ENCODE data around the gene TFB1M. TPM values are rescaled to one million over a fixed set of nuclear protein-coding genes. Genes with fewer than 3 reads are reported as not detected.

TFB1M gene
- total RNA-seq, 4 donors from 2014 or later, result 3.2 to 43.4 (median 16.5) TPM

DNA sequence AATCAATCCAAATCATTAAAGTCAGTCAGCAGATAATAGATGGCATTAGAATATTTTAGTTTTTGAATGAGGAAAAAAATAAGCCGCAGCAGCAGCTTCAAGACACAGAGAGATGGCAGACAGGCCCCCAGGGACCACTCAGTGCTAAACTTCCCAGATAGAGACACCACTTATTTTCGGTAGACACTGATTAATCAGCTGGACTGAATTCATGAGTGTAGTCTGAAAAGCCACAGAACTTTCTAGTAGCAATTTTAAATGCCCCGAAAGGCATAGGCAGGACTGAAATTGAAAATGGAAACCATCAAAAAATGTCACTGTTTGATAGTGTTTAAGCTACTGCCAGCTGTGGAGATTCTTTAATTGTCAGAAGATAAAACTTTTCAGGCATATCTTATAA, 53.6 kb downstream of the TFB1M start:
- peaks cover 0 to 14% (median 3%) of the 10 kb centered on the region in 4 donors for H3K36me3 ChIP-seq
- intact Hi-C loops (cut with DNase I; ENCODE audit: low total_unique reads), result no loop called here
- no peaks in the 10 kb centered on the region for H3K9me3 ChIP-seq
- peaks cover 0 to 3% (median 0%) of the 10 kb centered on the region in 4 donors for H3K4me1 ChIP-seq
- H3K27me3 ChIP-seq, result no peaks in the 10 kb centered on the region
- WGBS, 2 donors (ENCODE audit: low coverage in 1 of 2), result 48 to 82% methylated on average over 2 to 3 of the region's 3 CpGs
- TF ChIP-seq POLR2A (IDR thresholded peaks at IDR 0.05) (no peak), EP300 (IDR thresholded peaks at IDR 0.05; ENCODE audit: low read depth) (no peak), POLR2AphosphoS5 (IDR thresholded peaks at IDR 0.05) (no peak)
- no peak overlapping the region for H3K4me3 ChIP-seq
- H3K27ac ChIP-seq, result no peak overlapping the region
- DNase-seq, result no peak
- in situ Hi-C loops (cut with MboI; ENCODE audit: low pct_ligation_motif_present in 1 of 4, low pct_unique_long_range_greater_than_20kb in 1 of 4, low sequenced_read_pairs in 3 of 4), result loop anchor here in 1 of 4 donors (25.0 kb wide), 1 partner anchor 323 kb away; no protein-coding TSS in a partner anchor

DNA sequence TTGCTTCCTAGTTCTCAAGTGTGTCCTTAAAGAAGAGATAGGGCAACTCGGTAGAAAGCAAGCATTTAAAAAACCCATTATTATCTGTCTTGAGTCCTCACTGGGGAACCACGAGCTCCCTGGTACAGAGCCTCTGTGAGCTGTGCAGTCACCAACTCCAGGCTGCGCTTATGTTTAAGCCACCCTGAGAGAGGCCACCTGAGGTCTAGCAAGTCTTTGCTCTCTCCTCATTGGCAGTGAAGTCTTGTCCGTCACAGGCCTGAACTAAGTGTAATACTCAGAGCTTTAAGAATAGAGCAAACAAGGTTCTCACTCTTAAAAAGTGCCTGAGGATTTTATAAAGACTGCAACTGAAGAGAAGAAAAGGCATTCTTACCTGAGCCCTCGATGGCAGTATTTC, 54.4 kb downstream of the TFB1M start:
- no peak for DNase-seq
- WGBS, 2 donors (ENCODE audit: low coverage in 1 of 2), result 94% methylated on average over 5 of the region's 5 CpGs; no CpG with 5 or more reads in 1 of the 2 donors
- no peaks in the 10 kb centered on the region for H3K9me3 ChIP-seq
- peaks cover 0 to 3% (median 0%) of the 10 kb centered on the region in 4 donors for H3K4me1 ChIP-seq
- in situ Hi-C loops (cut with MboI; ENCODE audit: low pct_ligation_motif_present in 1 of 4, low pct_unique_long_range_greater_than_20kb in 1 of 4, low sequenced_read_pairs in 3 of 4) (loop anchor here in 1 of 4 donors (25.0 kb wide), 1 partner anchor 323 kb away; no protein-coding TSS in a partner anchor), intact Hi-C loops (cut with DNase I; ENCODE audit: low total_unique reads) (no loop called here)
- H3K27ac ChIP-seq, result no peak overlapping the region
- H3K27me3 ChIP-seq, result no peaks in the 10 kb centered on the region
- H3K4me3 ChIP-seq, result no peak overlapping the region
- peaks cover 0 to 20% (median 3%) of the 10 kb centered on the region in 4 donors for H3K36me3 ChIP-seq
- TF ChIP-seq EP300 (IDR thresholded peaks at IDR 0.05; ENCODE audit: low read depth) (no peak), POLR2AphosphoS5 (IDR thresholded peaks at IDR 0.05) (no peak), POLR2A (IDR thresholded peaks at IDR 0.05) (no peak)
- TF ChIP-seq, protein P1, sequence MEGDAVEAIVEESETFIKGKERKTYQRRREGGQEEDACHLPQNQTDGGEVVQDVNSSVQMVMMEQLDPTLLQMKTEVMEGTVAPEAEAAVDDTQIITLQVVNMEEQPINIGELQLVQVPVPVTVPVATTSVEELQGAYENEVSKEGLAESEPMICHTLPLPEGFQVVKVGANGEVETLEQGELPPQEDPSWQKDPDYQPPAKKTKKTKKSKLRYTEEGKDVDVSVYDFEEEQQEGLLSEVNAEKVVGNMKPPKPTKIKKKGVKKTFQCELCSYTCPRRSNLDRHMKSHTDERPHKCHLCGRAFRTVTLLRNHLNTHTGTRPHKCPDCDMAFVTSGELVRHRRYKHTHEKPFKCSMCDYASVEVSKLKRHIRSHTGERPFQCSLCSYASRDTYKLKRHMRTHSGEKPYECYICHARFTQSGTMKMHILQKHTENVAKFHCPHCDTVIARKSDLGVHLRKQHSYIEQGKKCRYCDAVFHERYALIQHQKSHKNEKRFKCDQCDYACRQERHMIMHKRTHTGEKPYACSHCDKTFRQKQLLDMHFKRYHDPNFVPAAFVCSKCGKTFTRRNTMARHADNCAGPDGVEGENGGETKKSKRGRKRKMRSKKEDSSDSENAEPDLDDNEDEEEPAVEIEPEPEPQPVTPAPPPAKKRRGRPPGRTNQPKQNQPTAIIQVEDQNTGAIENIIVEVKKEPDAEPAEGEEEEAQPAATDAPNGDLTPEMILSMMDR (IDR thresholded peaks at IDR 0.05), result no peak

DNA sequence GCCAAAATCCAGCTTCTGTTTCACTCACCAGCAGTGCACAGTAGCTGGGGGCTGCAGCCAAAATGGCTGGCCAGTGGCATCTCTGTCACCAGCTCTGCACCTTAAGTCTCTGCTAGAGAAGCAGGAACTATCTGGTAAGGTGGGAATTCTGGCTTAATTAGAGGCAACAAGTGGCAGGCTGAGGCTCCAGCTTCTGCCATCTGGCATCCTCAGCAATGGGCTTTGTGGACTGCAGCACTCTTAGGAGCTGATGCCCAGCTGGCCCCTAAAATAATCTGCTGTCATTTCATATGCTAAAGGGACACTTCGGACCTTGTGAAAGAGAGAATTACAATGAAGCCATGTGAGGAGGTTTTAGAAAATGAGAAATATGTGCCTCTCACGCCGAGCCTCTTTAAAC, 55.1 kb downstream of the TFB1M start:
- no peaks in the 10 kb centered on the region for H3K27me3 ChIP-seq
- H3K36me3 ChIP-seq, result peaks cover 0 to 23% (median 3%) of the 10 kb centered on the region in 4 donors
- in situ Hi-C loops (cut with MboI; ENCODE audit: low pct_ligation_motif_present in 1 of 4, low pct_unique_long_range_greater_than_20kb in 1 of 4, low sequenced_read_pairs in 3 of 4), result loop anchor here in 1 of 4 donors (25.0 kb wide), 1 partner anchor 322 kb away; no protein-coding TSS in a partner anchor
- H3K27ac ChIP-seq, result no peak overlapping the region
- TF ChIP-seq POLR2A (IDR thresholded peaks at IDR 0.05) (no peak), EP300 (IDR thresholded peaks at IDR 0.05; ENCODE audit: low read depth) (no peak), POLR2AphosphoS5 (IDR thresholded peaks at IDR 0.05) (no peak)
- TF ChIP-seq, protein P1 (IDR thresholded peaks at IDR 0.05), result no peak
- intact Hi-C loops (cut with DNase I; ENCODE audit: low total_unique reads), result no loop called here
- no peak for DNase-seq
- 93 to 100% methylated on average over 3 of the region's 3 CpGs for WGBS, 2 donors (ENCODE audit: low coverage in 1 of 2)
- no peaks in the 10 kb centered on the region for H3K9me3 ChIP-seq
- H3K4me1 ChIP-seq, result peaks cover 0 to 3% (median 0%) of the 10 kb centered on the region in 4 donors
- no peak overlapping the region for H3K4me3 ChIP-seq

DNA sequence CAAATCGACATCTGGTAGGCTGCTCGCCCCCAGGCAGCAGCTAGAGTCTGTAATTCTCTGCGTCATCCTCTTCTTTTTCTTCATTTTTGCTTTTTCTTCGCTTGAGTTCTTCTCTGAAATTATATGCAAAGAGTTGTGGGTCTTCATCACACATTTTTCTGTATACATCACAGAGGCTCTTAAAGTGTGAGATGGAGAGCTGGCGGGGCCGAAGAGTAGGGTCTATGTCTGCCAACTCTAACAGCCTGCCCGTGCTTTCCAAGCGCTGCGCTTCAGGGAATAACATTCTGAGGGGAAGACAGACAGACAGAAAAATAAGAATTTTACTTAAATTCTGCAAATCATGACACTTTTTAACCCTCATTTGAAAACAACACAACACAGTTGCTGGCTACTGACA, 56.5 kb downstream of the TFB1M start:
- H3K27ac ChIP-seq, result no peak overlapping the region
- no peak for DNase-seq
- WGBS, 2 donors (ENCODE audit: low coverage in 1 of 2), result 89 to 97% methylated on average over 9 of the region's 9 CpGs
- H3K4me3 ChIP-seq, result no peak overlapping the region
- no peaks in the 10 kb centered on the region for H3K9me3 ChIP-seq
- TF ChIP-seq, protein P1 (IDR thresholded peaks at IDR 0.05), result no peak
- no peak for TF ChIP-seq POLR2A (IDR thresholded peaks at IDR 0.05)
- TF ChIP-seq EP300 (IDR thresholded peaks at IDR 0.05; ENCODE audit: low read depth), result no peak
- TF ChIP-seq POLR2AphosphoS5 (IDR thresholded peaks at IDR 0.05), result no peak
- peaks cover 0 to 26% (median 3%) of the 10 kb centered on the region in 4 donors for H3K36me3 ChIP-seq
- H3K4me1 ChIP-seq, result peaks cover 0 to 3% (median 0%) of the 10 kb centered on the region in 4 donors
- intact Hi-C loops (cut with DNase I; ENCODE audit: low total_unique reads) (no loop called here), in situ Hi-C loops (cut with MboI; ENCODE audit: low pct_ligation_motif_present in 1 of 4, low pct_unique_long_range_greater_than_20kb in 1 of 4, low sequenced_read_pairs in 3 of 4) (loop anchor here in 1 of 4 donors (25.0 kb wide), 1 partner anchor 320 kb away; no protein-coding TSS in a partner anchor)
- H3K27me3 ChIP-seq, result no peaks in the 10 kb centered on the region

Measured in transverse colon (tissue), 4 donors.